ENCODE data around the gene ESYT2.

- TF ChIP-seq RCOR1 (IDR thresholded peaks at IDR 0.05; ENCODE audit: low read length) (no peak), CTCF (IDR thresholded peaks at IDR 0.05) (no peak)
Observed at GRCh38 chr7:158725506-158725800, 103.9 kb downstream of the ESYT2 start.

Data from SK-N-SH (cell line).